GM12878 (cell line): ENCODE results near the gene HADH.

Experiments
- FOS ChIP-seq: IDR thresholded peaks from 3 replicates; pipeline ENCODE4 v1.6.1; 2011; ENCODE audit warnings: borderline replicate concordance; ENCODE audit not compliant: insufficient read length; ENCODE audit errors: extremely low read depth
- RAD21 ChIP-seq: IDR thresholded peaks from 2 replicates; pipeline ENCODE4 v1.6.1; 2011; ENCODE audit warnings: mild to moderate bottlenecking, low read depth, low read length, moderate library complexity; ENCODE audit not compliant: insufficient read depth
- SIX5 ChIP-seq: IDR thresholded peaks from 2 replicates; pipeline ENCODE4 v1.6.1; 2011; ENCODE audit warnings: mild to moderate bottlenecking, low read depth, low read length, moderate library complexity; ENCODE audit not compliant: severe bottlenecking
- STAT1 ChIP-seq: fragments of 450-650 bp; conservative IDR thresholded peaks from 2 replicates; pipeline ENCODE4 v1.6.1; 2014; ENCODE audit warnings: antibody characterized with exemption, mild to moderate bottlenecking
- ZNF217 ChIP-seq: fragments of 450-650 bp; IDR thresholded peaks from 2 replicates; pipeline ENCODE4 v1.6.1; 2017; ENCODE audit warnings: antibody characterized with exemption, mild to moderate bottlenecking

- no peak for TF ChIP-seq FOS
- no peak for TF ChIP-seq STAT1
- TF ChIP-seq ZNF217 = no peak
- no peak for TF ChIP-seq SIX5
- TF ChIP-seq RAD21 = no peak
Observed at GRCh38 chr4:107994894-107995293, 5.2 kb downstream of the HADH start.
